ENCODE data around the gene RGSL1.

Gene RGSL1

DNA sequence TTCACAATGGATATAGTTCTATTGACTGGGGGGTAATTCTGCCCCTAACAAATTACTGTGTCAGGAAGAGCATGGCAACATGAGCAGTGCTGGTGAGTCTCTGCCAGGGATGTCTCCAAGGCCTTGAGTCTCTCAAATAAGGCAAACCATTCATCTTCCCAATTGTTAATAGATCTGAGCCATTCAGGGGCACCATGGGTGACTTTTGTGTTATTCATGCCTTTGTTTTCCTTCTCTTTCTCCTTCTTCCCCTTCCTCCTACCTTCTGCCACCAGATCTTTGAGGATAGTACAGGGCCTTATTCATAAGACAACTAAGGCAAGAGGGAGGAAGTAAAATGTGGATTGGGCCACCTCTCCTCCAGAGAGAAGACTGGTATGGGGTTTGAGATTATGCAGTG, at the start of gene RGSL1:
Gene RGSL1, plus strand, starts transcription at position 60 of the 400 bp plus-strand sequence. Its CDS starts 20 bp downstream, at position 80.
- in situ Hi-C loops (cut with MboI; ENCODE audit: low sequenced_read_pairs) = no loop called here

DNA sequence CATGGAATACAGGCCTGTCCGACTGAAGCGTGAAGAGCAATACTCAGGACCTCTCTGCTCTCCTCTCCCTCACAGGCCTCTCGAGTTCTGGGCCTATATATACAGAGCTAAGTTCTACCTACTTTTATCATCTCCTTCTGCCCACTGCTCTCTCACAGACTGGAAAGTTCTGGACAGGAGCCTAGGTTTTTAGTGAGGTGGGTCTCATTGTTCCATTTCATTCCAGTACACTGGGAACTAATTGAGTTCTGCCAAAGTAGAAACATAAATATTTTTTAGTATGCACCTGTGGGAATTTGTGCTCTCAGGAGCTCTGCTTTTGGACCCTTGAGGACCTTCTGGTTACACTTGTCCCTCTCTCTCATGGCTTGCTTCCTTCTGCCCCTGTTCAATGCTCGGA, 49.4 kb upstream of the RGSL1 start, which contains the start of gene TEDDM1:
Gene TEDDM1, minus strand, starts transcription at position 101 of the 400 bp plus-strand sequence. CDS start 182 bp downstream, outside the sequence.
- in situ Hi-C loops (cut with MboI; ENCODE audit: low sequenced_read_pairs) = no loop called here

DNA sequence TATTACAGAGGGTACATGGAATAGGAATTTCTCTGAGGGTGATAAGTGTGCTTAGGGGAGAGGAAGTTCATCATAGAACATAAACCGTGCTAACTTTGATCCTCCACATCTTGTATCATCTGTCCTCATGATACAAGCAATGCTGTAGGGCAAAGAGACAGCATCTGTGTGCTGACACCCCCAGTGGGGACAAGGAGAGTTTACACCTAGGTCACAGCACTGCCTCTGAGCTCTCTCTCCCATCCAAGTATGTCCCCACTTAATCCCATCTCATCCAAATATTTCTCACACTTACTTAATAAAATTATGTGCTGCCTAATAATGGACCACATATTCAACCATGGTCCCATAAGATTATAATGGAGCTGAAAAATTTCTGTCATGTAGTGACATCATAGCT, 45.2 kb upstream of the RGSL1 start:
- in situ Hi-C loops (cut with MboI; ENCODE audit: low sequenced_read_pairs) = no loop called here

DNA sequence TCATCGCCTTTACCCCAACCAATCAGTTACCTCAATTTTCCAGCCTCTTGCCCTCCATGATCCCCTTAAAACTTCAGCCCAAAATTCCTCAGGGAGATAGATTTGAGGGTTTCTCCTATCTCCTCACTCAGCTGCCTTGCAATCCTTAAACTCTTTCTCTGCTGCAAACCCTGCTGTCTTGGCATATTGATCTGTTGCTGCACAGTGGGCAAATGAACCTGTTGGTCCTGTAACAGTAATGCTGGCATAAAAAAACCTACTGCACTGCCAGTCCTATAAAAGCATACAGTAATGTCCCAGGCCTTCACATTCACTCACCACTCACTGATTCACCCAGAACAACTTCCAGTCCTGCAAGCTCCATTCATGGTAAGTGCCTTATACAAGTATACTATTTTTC, 44.4 kb upstream of the RGSL1 start:
- in situ Hi-C loops (cut with MboI; ENCODE audit: low sequenced_read_pairs) = no loop called here

DNA sequence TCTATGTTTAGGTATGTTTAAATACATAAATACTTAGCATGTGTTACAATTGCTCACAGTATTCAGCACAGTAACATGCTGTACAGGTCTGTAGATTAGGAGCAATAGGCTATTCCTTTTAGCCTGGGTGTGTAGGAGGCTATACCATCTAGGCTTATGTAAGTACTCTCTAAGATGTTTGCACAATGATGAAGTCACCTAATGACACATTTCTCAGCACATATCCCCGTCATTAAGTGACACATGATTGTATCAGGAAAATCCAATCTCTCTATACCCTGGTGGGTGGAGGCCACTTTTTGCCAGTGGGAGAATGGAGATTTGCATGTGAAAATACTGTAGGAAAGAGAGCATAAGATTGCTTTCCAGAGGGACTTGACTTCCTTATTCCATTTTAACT, 43.9 kb upstream of the RGSL1 start:
- in situ Hi-C loops (cut with MboI; ENCODE audit: low sequenced_read_pairs) = no loop called here

DNA sequence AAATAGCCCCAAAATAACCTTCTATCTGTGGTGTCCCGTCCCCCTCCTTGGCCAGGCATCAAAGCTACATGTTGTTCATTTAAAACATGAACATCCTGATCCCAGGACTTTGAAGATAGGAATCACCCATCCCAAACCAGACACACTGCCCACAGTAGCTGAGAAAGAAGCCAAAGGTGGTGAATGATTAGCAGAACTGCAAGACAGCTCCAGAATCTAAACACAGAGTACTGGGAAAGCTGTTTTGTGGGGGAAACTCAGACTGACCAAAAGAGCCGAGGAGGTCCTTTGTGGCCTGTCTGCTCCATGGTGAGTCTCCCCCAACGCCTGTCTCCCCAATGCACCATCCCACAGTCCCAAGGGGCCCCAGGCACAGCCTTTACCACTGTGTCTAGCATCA, 42.2 kb upstream of the RGSL1 start:
- in situ Hi-C loops (cut with MboI; ENCODE audit: low sequenced_read_pairs) = no loop called here

DNA sequence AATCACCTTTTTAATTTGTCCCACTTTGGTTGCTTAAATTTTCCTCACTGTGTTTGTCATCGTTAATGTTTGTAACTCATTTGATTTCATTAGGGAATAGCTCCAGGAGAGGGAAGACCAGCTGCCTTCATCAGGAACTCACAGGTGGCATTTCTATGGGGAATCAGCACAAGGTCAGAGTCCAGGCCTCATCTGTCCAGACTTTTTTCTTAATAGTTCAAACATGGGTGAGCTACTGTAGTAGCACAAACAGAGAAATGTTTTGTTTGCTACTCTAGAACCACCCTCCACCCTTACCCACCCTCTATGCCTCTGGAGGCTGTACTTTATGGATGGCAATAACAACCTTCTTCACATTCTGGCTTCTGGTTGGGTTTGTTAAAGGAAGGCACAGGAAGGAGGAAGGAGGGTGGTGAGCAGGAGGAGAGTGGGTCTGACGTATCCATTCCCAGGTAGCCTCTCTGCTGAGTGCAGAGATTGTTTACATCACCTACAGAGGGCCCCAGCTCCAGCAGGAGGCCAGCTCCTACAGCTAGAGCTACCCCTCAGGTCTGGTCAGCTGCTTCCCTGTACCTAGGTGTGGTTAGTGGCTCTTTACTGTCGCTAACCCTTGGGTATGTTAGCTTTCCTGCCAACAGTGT, 41.4 kb upstream of the RGSL1 start:
- in situ Hi-C loops (cut with MboI; ENCODE audit: low sequenced_read_pairs) = no loop called here

DNA sequence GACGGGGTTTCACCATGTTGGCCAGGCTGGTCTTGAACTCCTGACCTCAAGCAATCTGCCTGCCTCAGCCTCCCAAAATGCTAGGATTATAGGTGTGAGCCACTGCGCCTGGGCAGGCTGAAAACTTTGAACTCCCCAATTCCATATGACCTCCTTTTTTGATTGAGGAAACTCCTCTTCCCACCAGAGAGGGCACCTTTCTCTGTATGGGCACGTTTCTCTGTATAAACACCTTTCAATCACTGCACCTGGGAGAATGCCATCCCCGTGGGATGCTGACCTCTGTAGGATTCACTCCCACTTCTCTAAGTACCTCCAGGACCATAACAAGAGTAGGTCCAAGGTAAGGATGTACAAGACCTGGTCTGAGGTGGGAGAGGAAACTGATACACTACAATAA, 39.8 kb upstream of the RGSL1 start:
- in situ Hi-C loops (cut with MboI; ENCODE audit: low sequenced_read_pairs) = no loop called here

DNA sequence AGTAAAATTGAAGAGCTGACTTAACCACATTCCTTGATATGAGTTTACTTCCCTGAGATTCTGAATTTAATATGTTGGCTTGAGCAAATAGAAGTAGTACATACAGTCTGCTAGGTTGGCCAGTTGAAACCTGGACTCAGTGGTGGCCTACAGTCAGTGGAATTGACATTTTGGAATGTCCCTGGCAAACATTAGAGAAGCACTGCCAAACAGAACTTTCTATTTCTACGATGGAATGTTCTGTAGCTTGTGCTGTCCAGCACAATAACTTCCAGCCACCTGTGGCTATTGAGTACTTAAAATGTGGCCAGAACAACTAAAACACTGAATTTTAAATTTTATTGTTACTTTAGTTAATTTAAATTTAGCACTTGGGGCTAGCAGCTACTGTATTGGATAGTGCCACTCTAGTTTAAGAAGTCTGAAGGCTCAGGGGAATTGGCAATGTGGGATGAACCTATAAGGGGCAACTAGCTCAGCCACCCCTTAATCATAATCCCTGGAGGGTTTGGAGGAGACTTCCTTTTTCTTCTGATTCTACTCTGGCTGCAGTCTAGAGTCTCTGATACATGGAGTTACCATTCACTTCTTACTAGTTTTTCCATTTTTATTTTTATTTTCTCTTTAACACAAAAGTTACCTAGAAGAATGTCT, 39.2 kb upstream of the RGSL1 start:
- in situ Hi-C loops (cut with MboI; ENCODE audit: low sequenced_read_pairs) = no loop called here

DNA sequence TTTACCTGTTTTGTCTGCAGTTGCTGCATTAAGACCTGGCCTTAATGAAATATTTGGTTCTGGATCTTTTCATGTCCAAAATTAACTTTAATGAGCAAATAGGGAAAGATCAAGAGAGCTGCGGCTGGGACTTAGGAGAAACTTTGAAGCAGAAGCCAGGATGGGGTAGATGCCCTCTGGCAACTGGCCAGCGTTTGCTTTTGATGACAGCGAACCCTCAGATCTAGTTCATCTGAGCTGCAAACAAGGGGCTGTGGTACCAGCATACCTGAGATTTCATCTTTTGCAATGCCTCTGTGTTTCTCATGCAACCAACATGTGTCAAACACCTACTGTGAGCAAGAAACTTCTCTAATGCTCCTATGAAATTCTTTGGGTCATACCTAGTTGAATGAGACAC, 36.5 kb upstream of the RGSL1 start:
- in situ Hi-C loops (cut with MboI; ENCODE audit: low sequenced_read_pairs) = no loop called here

DNA sequence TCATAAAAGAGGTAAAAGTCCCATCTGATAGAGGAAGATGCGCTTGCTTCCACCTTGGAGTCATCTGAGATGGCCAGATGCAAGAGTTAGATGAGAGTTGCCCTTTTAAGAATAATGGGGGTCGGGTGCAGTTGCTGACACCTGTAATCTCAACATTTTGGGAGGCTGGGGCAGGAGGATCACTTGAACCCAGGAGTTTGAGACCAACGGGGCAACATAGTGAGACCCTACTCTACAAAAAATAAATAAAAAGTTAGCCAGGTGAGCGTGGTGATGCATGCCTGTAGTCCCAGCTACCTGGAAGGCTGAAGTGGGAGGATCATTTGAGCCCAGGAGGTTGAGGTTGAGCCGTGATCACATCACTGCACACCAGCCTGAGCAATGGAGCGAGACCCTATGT, 36.0 kb upstream of the RGSL1 start:
- in situ Hi-C loops (cut with MboI; ENCODE audit: low sequenced_read_pairs) = no loop called here

DNA sequence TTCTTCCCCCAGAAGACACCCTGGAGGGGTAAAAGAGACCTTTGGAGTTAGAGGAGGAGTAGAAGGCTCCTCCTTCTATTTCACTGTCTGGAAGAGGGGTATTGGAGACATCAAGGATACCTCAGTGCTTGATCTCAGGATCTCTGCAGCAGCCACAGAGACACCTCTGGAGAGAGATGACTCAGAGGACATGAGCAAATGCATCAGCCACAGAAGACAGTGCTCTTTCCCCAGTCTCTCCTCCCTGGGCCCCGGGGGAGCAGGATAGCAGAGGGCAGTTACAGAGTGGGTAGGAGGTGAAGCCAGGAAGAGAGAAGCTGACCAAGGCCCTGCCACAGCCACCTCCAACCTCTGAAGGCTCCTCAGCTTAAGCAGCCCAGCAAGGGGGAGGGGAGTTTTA, 34.2 kb upstream of the RGSL1 start:
- in situ Hi-C loops (cut with MboI; ENCODE audit: low sequenced_read_pairs) = no loop called here

DNA sequence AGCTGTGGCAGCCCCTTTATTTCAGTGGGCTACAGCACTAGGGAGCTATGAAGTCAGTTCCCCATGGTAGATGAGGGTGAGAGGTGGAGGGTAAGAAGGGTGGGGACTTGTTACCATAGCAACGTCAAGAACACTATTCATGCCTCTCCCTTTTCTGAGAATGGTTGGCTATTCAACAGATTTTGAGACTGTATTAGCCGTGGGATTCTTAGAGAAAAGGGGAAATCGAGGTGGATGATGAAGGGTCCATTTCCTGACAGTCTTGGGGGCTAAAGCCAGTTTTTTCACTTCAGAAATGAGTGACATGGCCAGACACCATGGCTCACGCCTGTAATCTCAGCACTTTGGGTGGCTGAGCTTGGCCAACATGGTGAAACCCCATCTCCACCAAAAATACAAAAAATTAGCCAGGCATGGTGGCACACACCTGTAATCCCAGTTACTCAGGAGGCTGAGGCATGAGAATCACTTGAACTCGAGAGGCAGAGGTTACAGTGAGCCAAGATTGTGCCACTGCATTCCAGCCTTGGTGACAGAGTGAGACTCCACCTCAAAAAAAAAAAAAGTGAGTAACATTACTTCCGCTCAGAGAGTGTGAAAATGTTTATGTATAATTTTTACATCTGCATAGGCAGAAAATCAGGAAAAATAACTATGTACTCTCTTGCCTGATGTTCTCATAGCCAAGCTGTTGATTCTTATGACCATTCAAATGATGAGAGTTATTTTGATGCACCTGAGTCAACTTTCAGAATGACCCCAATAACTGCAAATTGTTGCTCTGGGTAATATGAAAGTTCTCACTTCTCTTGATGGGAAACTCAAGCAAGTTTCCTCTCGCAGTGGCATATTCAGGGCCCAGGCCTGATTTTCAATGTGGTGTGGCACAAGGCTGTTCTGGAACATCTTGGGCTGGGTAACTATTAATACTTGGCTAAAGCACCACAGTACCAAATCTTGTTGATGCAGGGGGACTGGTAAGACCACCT, 23.2 kb upstream of the RGSL1 start:
- in situ Hi-C loops (cut with MboI; ENCODE audit: low sequenced_read_pairs) = no loop called here

DNA sequence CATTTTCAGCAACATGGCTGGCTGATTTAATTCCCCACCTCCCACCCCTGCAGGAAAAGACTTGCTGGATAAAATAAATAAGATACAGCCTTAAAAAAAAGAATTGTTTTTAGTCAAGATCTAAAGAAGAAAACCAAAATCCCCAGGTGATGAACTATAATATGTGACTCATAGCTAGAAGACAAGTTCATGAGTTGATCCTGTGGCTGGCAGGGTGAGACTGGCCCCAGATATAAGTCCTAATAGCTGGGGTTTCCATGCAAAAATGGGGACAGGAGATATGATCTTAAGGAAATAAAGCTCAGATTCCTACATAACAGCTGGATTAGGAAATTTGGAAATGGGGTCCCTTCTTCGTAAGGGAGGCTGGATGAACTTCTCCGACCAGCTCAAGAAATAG, 21.9 kb upstream of the RGSL1 start:
- in situ Hi-C loops (cut with MboI; ENCODE audit: low sequenced_read_pairs) = no loop called here

DNA sequence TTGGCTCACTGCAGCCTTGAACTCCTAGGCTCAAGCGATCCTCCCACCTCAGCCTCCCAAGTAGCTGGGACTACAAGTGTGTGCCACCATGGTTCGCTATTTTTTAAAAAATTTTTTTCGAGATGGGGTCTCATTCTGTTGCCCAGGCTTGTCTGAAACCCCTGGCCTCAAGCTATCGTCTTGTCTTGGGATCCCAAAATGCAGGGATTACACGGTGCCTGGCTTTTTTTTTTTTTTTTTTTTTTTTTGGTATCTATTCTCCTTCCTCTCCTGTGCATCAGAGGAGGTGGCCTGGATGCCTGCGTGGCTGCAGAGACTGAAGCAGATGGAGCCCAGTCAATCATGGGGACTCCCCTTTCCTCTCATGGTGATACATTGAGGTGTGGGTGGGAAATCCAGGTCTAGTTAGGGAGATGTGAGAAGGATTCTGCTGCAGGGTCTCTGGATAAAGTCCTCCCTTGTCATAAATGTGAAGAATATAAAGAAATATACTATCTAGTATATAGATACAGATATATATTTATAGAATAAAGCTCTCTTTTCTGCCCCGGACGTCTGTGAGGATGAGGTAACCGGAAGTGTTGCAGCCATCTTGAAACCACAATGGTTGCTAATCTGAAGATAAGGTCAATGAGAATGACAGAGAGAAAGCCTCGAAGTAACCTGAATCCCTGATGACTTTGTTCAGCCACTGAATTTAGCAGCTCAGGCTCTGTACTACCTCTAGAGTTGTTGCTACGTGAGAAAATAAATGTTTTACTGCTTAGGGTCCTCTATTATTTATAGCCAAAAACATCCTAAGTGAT, 19.5 kb upstream of the RGSL1 start:
- in situ Hi-C loops (cut with MboI; ENCODE audit: low sequenced_read_pairs) = no loop called here

DNA sequence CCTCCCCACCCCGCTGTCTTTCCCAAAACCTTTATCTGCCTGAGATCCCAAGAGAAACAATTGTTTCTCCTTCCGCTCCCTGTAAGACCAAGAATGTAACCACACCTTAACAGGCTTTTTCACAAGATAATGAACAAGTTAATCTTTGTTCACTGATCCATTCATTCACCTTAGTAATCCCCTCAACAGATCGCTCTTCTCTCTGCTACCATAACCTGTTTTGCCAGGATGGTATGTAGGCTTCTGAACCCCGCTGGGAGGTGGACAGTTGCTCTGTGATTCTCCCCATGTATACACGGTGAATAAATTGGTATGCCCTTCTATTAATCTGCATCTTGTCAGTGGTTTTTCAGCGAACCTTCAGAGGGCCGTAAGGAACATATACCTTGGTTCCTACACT, 18.7 kb upstream of the RGSL1 start:
- in situ Hi-C loops (cut with MboI; ENCODE audit: low sequenced_read_pairs) = no loop called here

DNA sequence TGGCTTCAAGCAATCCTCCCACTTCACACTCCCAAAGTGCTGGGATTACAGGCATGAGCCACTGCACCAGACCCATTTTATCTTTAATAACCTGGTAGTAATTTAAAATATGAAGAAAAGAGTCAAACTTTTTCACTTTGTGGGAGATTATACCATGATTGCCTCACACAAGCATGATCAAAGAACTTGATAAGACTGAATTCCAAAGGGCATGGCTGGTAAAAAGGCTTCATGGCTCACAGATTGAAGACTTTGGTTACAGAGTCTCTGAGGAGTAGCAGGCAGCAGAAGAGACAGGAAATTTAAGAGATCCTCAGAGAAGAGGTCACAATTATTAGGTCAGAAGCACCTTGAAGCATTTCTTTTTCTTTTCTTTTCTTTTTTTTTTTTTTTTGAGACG, 16.4 kb upstream of the RGSL1 start:
- in situ Hi-C loops (cut with MboI; ENCODE audit: low sequenced_read_pairs) = no loop called here

DNA sequence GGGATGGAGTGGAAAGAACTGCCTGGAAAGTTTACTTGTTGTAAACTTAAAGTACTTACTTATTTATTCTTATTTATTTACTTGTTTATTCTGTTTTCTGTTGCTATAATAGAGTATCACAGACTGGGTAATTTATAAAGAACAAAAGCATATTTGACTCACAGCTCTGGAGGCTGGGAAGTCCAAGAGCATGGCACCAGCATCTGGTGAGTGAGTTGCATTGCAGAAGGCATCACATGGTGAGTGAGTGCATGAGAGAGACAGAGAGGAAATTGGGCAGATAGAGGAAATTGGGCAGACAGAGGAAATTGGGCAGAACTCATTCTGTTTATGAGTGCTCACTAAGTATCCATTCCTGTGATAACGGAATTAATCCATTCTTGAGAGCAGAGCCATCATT, 11.6 kb upstream of the RGSL1 start:
- in situ Hi-C loops (cut with MboI; ENCODE audit: low sequenced_read_pairs) = no loop called here

DNA sequence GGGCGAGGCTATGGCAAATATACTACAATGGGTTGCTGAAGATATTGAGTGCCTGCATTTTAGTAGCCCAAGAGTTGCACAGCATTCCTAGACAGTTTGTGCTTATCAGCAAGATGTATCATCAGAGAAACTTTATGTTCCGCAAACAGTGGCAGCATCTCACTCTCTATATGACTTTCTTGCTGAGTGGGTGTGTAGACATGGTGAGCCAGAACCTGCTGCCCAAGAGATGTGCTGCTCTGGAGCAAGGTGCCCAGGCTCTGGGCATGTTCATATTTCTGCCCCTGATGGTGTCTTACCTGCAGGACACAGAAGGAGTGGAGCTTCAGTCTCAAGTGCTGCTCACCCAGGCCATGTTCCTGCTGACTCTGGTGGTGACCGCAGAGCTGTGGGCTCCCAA, 8.2 kb upstream of the RGSL1 start:
- in situ Hi-C loops (cut with MboI; ENCODE audit: low sequenced_read_pairs) = loop anchor here (10.0 kb wide), 2 partner anchors 153 to 353 kb away; no protein-coding TSS in a partner anchor

DNA sequence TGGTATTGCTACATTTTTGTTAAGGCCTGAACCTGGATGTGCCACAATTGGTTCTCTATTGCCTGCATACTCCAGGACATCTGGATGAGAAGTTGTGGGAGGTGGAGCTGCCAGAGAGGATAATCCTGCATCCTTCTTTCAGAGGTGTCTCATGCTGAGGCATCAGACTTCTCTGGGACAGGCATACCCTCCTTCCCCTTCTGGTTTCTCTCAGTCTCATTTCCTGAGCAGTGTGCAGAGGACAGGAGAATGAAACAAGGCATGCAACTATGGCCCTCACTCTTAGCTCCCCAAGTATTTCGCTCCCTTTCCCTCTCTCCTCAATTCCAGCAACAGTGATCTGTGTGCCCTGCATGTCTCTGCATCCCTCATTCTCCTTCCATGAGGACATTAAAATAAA, 7.6 kb upstream of the RGSL1 start:
- in situ Hi-C loops (cut with MboI; ENCODE audit: low sequenced_read_pairs) = loop anchor here (10.0 kb wide), 2 partner anchors 152 to 352 kb away; no protein-coding TSS in a partner anchor

DNA sequence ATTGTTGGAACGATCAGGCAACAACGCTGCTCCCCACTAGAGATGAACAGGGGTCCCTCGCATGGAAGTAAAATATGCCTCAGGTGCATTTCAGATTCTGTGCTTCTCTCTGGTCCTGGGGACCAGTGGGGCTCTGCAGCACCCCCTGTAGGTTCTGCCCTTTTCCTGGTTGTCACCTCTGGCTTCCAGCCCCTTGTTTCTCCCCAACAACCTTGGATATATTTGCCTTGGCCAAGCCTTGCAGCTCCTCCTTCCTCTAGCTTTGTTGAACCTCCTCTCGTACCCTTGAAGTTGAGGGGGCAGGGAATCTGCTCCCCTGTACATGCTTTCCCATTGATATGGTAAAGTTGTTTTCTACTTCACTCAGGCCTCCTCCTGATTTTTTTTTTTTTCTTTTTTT, 5.4 kb upstream of the RGSL1 start:
- in situ Hi-C loops (cut with MboI; ENCODE audit: low sequenced_read_pairs) = loop anchor here (10.0 kb wide), 2 partner anchors 150 to 350 kb away; no protein-coding TSS in a partner anchor

All from HL-60/S4 treated with phorbol 12-myristate 13-acetate at 8.2 ng/mL for 4 days and 3 days (cell line).